Activated CD8-positive, alpha-beta memory T cell treated with anti-CD3 and anti-CD28 coated beads for 48 hours (primary cell): ENCODE data around the gene PPP1R13B.

Source experiments
- DNase-seq, 3 experiments: peaks; one replicate each; pipeline ENCODE4 v3.0.0-alpha.2; 2020; ENCODE audit warnings: low read depth in 2 of 3, low spot score in 2 of 3

The PPP1R13B gene

DNA sequence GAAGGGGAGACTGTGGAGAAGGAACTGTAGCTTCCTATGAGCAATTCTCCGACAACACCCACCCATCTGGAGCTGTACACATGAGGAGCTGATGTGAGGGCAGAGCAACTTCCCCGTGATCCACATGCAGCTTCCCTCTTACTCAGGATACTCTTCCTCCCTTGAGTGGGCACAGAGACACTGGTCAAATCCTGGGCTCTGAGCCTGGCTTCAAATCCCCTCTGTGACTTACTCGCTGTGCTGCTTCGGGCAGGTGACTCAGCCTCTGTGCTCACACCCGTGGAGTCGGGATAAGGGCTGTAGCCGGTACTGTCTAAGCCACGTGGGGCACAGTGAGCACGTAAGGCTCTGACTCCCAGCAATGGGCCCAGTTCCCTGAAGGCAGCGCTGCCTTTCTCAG lies 100.7 kb downstream of the PPP1R13B start:
- no peak for DNase-seq

DNA sequence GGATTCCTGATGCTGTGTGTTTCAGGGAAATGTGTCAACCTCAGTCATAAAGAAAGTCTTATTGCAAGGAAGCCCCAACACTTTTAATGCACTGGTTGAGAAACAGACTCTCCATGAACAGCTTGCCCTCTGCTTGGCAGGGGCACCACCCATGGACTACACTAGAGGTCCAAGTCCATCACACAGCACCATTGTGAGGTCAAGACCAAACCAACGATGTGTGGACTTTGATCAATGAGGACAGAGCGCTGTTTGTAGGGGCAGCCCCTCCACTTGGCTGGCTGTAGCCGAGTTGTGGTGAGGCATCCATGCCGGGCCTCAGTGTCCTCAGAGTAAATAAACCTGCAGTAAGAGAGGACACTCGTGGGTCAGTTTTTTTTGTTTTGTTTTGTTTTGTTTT lies 102.0 kb downstream of the PPP1R13B start:
- no peak for DNase-seq

DNA sequence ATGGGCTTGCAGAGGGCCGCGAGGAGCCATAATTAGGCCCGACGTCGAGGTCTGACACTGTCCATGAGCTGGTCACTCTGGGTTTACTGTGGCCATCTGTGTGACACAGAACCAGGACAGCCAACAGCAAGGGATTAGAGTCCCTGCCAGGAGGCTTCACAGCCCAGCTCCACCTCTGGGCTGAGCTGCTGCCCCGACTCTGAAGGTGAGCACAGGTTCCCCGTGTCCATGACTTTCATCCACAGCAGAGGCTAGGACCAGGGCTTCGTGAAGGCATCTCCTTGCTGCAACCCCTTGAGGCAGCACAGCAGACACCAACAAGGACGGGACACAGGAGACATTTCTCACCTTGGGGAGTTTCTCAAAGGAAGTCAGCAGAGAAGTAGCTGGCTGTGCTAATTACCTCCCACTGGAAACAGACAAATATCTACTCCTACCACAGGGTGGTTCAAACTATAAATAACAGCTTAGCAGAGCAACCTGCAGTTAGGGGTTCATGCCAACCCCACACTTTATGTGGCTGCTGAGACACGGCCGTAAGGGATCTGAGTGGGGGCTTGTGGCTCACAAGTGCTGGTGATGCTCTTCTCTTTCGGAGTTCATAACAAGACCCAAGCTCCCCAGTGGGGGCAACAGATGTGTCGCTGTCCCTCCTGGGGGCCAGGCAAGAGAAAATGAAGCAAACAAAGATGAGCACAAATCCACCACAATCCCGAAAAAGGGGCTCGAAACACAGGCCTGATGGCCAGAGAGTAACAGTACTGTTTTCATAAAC lies 102.6 kb downstream of the PPP1R13B start:
- DNase-seq: no peak

DNA sequence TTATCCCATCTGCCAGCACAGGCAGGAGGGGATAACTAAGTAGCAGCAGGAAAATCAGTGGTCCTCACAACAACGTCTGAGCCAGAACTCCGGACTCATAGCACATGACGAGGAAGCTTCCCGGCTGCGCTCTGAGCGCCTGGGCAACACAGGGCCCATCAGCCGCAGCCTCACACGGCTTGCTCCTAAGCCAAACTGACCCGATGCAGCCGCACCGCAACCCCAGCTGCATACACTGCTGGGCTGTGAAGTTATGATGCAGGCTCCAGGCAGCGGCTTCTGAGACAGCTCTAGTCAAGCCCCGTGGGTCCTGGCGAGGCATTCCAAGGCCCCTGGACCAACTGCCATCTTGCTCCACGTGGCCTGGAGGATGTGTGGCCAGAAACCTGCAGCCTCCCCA lies 103.7 kb downstream of the PPP1R13B start:
- no peak for DNase-seq

DNA sequence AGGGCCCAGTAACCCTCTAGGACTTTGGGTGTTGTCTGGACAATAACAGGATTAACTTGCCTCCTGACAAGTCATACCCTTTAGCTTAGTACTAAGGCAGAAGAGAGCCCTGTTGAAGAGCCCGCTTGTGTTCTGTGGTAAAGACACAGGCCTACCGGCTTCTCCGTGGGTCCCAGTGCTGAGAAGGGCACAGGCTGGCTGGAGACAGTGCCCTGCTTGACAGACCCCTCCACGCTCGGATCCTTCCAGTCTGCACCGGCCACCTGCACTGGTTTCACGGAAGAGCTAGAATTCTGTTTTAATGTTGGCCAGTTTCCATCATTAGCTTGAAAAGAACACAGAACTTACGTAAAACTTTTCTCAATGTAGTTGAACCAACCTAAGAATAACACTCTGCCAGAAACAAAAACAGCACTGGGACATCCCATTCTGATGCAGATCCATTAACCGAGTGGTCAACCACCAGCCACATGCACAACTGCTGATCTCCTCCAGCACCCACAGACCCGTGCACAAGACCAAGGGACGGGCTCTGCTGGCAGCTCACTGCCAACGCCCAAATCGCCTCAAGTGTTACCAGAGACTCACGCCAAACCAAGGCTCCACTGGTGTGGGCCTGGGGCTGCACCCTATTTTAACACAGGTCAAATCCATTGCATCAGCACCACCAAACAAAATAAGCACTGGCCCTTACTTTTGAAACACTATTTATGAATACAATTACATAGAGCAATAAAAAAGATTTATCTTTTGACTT lies 104.7 kb downstream of the PPP1R13B start:
- no peak for DNase-seq

DNA sequence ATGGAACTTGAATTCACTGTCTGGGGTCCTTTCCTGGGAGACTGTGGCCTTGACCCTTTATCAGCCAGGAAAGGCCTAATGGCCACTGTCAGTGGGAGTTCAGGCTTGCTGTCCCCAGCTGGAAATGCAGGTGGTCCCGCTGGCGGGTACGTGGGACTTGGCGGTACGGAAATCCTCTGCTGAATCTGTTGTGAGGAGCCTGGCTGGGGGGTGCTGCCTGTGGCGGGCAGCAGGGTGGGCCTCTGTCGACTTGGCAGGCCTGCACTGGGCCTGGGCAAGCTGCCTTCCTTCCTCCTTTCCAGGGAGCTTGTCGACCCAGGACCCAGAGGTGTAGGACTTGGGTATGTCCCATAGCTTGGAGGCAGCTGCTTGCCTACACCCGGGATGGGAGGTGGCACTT lies 105.5 kb downstream of the PPP1R13B start:
- DNase-seq: no peak

DNA sequence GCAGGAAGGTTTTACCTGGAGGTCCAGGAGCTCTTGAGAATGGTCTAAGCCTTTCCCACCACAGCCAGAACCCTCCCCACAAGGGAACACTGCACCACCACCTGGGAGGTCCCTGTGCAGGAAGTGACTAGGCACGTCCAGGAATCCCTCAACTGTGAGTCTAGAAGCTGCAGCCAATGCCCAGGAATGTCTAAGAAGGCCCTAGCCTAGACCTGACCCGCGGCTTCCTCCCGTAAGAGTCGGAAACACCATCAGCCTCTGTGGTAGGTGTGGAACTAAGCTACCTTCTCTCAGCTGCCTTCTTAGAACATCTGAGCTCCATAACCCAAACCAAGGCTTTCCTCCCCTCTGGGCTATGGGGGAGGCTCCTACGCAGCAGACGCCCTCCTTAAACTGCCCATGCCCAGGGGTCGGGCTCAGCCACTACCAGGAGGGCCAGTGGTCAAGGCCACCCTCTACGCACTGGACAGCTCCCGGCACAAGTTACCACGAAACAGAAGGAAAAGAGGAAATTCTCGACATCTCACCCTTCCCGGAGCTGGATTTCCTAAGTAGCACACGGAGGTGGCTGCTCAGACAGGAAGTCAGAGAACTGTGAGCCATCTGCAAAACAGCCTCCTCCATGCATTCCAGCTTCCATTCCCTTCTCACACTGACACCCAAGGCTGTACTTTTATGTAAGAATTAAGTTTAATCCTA lies 106.2 kb downstream of the PPP1R13B start:
- no peak for DNase-seq

DNA sequence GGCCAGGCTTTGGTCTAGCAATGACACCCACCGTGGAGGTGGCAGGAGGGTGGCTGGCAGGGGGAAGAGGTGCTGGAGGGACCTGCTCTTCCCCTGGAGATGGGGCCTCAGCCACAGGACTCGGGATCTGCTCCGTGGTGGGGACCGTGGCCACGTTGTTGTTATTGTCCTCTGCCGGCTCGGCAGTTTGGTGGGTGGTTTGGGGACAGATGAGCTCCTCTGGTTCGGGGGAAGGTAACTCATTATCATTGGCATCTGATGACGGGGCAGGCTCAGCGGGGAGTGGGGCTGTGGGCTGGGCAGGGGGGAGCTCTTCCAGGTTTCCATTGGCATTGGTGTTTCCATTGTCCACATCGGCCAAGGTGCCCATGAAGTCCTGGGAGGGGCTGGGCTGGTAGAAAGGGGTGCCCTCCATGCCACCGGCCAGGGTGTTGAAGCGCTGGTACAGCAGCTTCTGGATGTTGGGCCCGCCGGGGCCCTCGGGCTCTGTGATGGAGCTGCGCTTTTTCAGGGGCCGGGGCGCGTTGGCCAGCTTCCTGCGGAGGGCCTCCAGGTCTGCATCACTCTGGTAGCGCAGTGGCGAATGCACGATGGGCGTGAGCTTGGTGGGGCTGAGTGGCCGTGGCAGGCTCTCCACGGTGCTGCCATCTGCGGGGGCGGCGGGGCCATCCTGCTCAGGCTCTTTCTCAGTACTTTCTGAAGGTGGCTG lies 107.4 kb downstream of the PPP1R13B start:
- DNase-seq: no peak

DNA sequence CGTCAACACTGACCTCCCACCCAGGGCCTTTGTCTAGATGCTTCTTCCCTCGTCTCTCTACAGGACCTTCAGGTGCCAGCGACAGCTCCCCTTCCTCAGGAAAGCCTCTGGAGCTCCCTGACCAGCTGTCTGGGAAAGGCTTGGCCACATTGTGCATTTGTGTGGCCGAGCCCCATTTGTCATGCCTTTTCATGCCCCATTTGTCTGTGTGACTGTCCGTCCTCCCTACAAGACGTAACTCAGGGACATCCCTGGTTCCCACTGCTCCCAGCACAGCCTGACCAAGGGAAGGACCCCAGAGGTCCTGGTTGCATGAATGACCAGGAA lies 107.9 kb downstream of the PPP1R13B start:
- DNase-seq: no peak

DNA sequence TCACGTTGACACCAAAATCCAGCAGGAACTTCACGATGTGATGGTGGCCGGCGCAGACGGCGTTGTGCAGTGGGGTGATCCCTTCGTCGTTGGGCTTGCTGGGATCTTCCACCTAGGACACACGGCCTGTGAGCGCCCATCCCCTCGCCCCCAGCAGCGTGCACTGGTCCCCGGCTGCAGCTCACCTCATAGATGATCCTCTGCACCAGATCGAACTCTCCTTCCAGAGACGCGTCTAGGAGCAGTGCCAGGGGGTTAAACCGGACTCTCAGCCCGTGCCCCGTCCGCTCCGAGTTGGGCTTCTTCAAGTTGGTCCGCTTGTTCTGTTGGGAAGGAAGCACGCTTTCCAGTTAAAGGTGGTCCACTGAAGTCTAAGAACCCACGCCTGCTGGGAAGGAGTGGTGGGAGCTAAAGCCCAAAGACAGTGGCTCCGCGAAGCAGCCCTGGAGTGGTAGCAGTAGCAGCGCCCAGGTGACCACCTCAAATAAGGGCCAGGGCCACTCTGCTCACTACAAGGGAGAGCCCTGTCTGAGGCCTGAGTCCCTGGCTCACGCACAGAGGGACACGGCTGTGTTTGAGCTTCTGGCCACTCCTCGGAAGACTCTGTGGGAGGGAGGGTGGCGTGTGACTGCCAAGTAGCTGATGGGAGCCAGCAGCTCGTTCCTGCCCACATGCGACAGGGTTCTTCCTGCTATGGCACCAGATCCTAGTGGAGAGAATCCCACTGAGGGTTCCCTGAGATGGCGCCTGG lies 108.5 kb downstream of the PPP1R13B start:
- no peak for DNase-seq

DNA sequence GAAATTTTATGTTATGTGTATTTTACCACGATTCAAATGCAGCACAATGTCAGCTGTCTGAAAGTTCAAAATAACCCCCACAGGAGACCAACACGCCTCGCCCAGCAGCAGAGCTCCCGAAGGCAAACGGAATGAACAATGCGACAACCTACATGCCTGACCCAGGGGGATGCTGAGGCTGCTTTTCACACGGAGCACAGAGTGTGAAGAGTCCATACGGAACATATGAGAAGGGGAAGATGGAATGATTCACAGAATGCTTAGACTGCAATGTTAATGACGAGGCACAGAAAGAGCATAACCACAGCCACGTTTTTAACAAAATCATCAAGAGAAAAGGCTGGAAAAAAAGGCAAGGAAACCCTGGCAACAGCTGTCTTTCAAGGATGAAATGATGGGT lies 109.2 kb downstream of the PPP1R13B start:
- DNase-seq: no peak

DNA sequence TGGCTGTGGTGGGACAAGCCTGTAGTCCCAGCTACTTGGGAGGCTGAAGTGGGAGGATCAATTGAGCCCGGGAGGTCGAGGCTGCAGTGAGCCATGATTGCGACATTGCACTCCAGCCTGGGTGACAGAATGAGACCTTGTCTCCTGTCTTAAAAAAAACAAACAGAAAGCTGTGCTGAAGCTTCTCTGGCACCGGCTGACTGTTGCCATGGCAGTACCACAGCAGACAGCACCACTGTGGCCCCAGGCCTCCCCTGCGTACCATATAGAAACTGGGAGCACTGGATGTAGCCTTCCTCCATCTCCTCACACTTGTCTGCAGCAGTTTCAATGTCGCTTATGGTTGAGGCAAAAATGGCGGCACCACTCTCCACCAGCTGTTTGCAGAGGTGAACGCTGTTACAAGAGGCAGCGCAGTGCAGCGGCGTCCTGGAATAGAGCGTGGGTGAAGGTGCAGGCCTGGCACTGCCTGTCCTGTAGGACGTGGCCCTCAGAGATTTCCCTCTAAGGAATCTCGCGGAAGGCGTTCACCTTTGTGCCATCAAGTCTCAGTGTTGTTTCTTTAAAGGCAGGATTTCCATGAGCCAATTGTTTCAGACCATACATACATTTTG lies 109.8 kb downstream of the PPP1R13B start:
- DNase-seq: no peak

DNA sequence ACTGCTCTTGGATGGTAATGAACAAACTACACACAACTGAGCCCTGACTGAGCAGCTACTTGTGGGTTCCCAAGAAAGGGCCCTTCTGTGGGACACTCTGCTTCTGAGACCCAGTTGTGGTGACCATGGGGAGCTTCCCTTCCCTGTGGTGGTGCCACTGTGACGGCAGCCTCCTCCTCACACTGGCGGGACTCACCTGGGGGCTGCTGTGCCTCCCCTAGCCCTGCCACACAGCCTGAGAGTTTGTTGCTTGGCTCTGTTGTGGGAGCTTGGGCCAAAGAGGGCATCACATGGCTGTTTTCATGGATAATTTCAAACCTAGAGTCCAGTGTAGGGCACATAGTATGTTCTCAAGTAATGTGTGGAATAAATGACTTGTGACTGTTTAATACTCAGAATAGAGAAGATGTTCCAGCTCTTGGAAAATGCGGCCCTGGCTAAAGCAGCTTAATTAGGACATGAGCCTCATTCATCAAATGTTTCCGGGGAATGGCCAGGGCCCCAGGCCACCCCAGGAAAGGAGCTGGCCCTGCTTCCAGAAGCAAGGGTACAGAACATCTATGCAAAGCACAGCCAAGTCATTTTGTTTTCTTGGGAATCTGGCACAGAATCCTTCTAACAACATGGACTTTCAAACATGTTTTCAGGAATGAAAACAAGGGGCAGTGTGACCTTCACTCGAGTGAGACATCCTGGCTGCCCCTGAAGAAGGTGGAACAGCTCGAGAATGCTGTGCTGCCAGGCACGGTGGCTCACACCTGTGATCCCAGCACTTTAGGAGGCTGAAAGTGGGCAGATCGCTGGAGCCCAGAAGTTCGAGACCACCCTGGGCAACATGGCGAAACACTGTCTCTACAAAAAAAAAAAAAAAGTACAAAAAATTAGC lies 110.6 kb downstream of the PPP1R13B start:
- no peak for DNase-seq

DNA sequence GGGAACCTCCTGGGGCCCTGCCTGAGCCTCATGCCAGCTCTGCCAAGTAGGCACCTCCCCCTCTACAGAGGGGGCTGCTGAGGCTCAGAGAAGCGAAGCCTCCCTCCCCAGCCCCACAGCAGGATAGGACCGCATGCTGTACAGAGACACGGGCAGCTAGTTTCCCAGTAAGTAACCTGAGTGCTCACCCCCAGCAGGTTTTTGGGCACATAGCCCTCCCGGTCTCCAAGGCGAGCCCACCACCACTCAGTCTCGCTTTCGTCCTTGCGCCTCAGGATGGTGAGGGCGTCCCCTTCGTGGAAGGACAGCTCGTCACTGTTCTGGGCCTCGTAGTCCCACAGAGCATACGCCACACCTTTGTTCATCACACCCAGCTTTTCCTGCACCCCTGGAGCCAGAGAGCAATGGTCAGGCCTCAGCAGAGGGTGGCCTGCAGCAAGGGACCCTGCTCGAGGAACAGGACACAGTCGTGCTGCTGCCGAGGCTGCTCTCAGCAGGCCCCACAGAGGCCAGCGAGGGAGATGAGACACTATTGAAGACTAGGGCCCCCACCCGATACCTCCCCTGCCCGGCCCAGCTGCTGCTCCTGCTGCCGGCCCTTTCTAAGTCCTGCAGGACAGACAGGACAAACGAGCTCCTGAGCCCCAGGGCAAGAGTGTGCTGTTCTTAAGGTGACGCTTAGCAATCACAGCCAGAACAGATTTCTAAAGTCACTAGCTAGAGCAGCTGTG lies 111.4 kb downstream of the PPP1R13B start:
- DNase-seq: no peak

DNA sequence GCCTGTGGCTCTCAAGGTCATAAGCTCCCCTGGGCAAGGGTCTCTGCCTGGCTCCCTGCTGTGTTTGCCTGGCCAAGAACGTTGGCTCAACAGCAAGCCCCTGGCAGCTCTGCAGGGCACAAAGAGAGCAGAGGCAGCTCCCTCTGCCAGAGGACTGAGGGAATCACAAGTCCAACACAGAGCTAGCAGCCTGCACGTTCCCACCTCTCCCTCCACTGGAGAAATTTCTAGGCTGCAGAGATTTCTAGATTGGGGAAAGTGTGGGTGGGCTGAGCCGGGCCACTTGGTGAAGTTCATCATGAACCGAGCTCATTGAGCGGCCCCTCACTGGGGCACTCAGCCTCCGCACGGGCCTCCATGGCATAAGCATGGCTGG lies 111.9 kb downstream of the PPP1R13B start:
- DNase-seq: no peak

DNA sequence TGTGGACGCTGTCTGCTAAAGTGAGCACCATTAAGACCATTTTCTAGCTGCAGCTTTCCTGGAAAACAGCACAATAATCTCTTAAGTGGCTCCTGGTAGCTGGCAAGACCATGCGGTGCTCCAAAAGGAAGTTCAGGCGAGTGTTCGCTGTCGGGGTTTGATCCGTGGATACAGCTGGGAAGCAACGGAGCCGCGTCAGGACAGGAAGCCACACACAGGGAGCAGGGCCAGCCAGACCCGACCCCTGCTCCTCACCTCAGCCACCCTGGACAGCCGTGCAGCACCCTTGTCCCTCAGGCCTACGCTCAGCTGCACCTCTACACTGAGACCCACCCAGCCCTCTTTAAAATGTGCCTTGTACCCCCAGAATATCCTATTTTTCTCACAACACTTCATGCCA lies 112.4 kb downstream of the PPP1R13B start:
- DNase-seq: no peak

DNA sequence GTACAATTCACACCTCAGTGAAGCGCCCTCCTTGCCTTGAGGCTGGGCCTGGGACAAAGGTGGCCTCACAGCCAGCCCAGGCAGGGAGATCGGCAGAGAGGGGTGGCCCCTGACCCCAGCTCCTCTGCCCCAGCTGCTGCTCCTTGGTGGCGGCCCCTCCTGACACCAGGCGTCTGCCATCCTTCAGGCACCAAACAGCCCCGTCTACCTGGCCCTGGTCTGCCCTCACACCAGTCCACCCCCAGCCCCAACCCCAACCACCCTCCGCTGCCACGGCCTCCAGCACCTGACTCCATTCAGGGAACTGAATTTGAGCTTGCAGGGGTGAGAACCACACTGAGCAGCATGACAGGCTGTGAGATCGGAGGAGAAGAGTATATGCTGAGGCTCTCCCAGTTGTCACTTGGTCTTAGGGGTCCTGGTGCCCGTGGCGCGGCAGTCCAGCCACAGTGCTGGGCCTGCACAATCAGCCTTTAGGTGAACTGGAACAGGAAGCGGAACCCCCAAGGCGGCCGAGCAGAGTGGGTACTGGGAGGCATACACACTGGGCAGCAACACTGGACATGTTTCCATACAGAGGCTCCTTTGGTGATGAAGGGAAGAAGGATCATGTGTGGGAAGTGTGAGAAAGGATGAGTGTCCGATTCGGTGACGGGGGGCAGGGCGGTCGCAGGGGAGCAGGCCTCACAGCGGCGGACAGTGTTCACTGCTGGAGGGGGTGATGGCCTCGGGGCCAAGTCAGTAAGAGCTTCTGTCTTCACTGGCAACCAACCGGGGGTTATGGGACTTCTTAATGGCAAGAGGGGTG lies 113.1 kb downstream of the PPP1R13B start:
- DNase-seq: no peak

DNA sequence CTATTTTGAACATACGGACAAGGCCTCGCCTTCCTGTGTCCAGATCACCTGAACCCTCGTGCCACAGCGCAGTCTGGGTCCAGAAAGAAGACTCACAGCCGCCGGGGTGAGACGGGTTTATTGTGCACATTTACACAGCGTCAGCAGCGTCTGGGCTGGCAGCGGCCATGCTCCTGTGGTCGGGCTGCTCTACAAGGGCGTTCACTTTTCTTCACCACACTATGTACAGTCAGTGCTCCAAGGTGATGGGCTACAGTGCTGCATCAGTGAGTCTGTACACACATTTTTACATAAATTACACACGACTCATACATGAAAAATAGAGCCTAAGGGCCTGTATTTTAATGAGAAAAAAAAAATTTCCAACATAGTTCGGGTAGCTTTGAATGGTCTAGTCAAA lies 113.7 kb downstream of the PPP1R13B start:
- DNase-seq: no peak
